Left ventricle myocardium superior (tissue), 1 donor: Measurements from ENCODE around the gene TGM3. TPM values are rescaled to one million over a fixed set of nuclear protein-coding genes. Genes with fewer than 3 reads are reported as not detected.

Source experiments
- ATAC-seq: fragments of 200-7000 bp; cut with Tn5 transposase; one replicate; pipeline ENCODE4 v1.9.1; 2020; ENCODE audit warnings: mild to moderate bottlenecking, moderate library complexity
- DNase-seq: peaks from one replicate; pipeline ENCODE4 v3.0.0-alpha.2; 2020
- intact Hi-C: fragments of 100-400 bp; cut with micrococcal nuclease; formaldehyde crosslinking; loops from one replicate; pipeline ENCODE4 v1.11.0; 2022
- total RNA-seq: library from RNA; stranded (reverse); fragmentation: NEBNext Ultra II Directional; extraction: Animal tissue kit (Norgen Biotek cat#: 25700); gene quantifications from one replicate; pipeline ENCODE4 v1.2.1, GENCODE V29; 2021
- donor health status: DM: no; HTN: yes; CAD: no; lungs with severe emphysema.

The TGM3 gene
- total RNA-seq, 1 donor from 2014 or later = not detected

GRCh38 chr20:2331901-2332565 is 36.2 kb downstream of the TGM3 start:
- intact Hi-C loops = no loop called here
- DNase-seq (no peak), ATAC-seq (no peak)

DNA sequence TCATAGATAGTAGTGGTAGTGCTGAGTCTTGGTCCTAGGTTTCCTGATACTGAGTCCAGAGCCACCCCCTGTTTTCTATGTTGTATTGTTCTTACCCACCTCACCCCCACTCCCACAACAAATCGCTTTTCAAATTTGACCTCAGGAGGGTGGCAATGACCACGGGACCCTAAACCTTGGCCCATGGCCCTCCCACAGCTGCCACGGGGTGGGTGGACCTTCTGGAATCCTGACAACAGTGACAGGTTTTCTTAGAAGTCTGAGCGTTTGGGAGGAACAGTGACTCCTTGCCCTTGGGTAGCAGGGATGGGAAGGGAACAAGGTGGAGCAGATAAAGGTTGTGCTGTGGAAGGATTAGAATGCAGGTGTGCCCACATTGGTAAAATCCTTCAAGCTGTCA is 36.9 kb downstream of the TGM3 start:
- intact Hi-C loops = no loop called here
- ATAC-seq (no peak), DNase-seq (no peak)

- intact Hi-C loops = no loop called here
- ATAC-seq (no peak), DNase-seq (no peak)
Observed at GRCh38 chr20:2333821-2334220, 38.0 kb downstream of the TGM3 start.

GRCh38 chr20:2335096-2335870 is 39.5 kb downstream of the TGM3 start:
- ATAC-seq (no peak), DNase-seq (no peak)
- intact Hi-C loops = no loop called here

DNA sequence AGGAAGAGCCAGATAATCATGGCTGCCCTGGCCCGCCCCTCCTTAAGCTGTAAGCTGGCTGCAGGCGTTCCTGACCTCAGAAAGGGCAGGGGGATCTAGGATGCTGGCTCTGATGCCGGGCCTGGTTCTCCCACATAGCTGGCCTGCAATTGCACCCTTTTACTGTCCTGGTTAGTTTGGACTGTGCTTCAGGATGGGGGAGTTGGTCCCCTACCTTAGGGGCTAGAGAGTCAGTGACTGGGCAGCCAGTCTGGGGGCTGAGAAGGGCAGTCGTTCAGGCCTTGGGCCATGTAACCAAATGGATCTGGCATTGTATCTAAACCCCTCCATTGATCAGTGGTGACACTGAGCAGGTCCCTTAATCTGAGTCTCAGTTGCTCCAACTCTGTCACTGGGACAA is 40.7 kb downstream of the TGM3 start:
- ATAC-seq = no peak

GRCh38 chr20:2337142-2337541 is 41.3 kb downstream of the TGM3 start:
- intact Hi-C loops = no loop called here
- ATAC-seq (no peak), DNase-seq (no peak)

More for the DNA sequence above, 40.7 kb downstream of the TGM3 start:
- no peak for DNase-seq
- intact Hi-C loops = no loop called here

DNA sequence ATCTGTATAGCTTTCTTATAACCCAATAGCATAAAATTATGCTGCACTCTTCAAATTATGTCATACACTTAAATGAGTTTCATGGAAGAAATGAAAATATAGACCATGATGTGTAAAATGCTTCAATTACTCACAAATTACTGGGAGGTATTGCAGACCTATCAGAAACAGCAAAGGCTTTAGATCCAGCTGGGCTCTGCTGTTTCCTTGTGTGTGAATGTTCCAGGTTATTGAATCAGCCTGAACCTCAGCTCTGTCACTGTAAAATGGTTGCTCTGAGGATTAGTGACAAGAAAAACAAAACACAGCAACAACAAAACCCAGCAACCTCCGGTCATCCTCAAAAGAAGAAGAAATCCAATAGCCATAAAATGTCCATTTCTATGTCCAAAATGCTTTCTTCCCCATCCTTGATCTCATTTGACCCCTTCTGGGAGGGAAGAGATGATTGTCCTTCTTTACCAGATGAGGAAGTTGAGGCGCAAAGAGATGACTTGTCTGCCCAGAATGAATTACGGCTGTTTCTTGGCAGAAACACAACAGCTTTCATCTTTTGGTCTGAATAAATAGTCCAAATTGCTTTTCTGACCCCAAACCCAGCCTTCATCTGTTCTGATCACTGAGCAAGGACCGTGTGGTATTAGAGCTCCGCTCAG is 42.7 kb downstream of the TGM3 start:
- DNase-seq = no peak
- intact Hi-C loops = no loop called here
- ATAC-seq = no peak

- no peak for ATAC-seq
- intact Hi-C loops = no loop called here
- no peak for DNase-seq
Observed at GRCh38 chr20:2340136-2340535, 44.3 kb downstream of the TGM3 start.

DNA sequence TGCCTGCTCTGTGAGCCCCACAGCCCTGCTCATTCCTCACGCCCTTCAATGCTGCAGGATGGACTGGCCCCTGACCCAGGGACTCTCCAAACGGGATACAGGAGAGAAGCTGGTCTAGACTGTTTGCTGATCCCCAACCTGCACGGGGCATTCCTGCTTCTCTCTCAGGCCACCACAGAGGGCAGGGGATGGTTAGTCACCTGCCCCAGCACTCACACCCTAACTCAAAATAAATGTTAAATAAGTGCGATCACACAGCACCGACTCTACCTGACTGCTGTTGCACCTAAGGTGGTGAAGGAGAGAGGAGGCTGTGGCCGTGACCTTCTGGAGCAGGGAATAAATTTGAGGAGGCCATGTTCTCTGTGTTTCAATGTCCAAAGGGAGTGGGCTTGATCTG is 45.0 kb downstream of the TGM3 start:
- intact Hi-C loops = no loop called here
- ATAC-seq (no peak), DNase-seq (no peak)

DNA sequence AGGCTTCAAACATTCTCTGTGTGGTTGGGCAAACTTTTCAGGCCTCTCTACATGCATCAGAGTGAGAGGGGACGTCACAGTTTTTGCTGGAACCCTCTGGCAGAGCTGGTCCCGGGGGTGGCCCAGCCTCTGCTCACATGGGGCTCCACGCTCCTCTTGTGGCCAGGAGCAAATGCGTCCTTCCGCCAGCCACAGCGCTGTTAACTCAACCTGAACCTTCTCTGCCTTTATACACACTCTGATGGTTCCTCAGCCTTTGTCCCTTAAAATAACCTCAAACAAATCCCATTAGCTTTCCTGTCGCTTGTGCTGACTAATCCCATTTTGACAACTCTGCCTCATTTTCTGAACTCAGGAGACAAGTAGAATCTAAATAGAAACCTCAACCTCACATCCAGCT is 45.5 kb downstream of the TGM3 start:
- intact Hi-C loops = no loop called here
- DNase-seq (no peak), ATAC-seq (no peak)

GRCh38 chr20:2342243-2342642 is 46.4 kb downstream of the TGM3 start:
- intact Hi-C loops = no loop called here
- DNase-seq = no peak
- no peak for ATAC-seq

DNA sequence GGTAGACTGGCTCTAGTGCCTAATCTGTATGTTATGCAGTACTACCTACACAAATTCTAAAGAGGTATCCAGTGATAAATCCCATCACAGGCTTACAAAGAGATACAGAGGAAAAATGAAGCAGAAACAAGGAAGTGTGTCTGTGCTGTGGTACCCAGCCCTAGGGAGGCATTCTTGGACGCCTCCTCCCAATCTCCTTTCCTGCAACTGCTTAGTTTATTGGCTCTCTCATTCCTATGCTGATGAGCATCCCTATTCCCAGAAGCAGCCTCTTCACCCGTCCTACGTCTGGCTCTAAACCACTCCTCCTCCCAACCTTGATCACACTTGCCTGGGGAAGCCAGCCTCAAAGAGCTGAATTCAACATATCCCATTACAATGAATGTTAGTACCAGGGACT is 50.4 kb downstream of the TGM3 start:
- intact Hi-C loops = no loop called here
- DNase-seq (no peak), ATAC-seq (no peak)

DNA sequence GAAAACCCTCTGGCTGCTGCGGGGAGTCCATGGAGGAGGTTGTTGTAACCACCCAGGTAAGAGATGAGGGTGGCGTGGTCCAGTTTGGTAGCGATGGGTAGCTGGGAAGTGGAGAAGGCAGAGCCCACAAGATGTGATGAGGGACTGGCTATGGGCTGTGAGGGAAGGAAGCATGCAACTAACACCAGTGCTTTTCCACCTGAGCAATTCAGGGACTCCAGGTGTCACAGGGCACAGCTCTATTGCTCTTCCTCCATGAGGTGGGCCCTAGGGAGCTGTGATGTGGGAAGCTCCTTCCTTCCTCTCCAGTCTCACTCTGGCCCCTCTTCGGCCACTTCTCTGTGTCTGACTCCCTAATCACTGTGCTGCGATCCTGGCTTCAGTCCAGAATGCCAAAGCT is 52.5 kb downstream of the TGM3 start:
- intact Hi-C loops = no loop called here

DNA sequence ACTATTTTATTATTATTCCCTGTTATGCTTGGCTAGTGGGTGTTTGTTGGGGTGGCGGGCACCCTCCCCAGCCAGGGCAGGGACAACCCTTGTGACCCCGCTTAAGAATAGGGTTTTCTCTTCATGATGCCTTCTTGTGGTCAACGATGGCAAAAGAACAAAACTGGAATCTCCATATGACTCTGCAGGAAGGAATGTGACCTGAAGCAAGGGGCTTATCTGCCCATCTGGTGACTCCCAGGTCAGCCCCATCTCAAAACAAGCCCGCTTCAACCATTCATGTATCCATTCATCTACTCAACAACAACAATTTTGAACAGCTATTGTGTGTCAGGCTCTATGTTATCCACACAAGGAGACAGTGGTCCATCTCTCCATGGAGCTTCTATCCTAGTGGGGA is 54.0 kb downstream of the TGM3 start:
- ATAC-seq (no peak), DNase-seq (no peak)
- intact Hi-C loops = no loop called here

More for the DNA sequence above, 52.5 kb downstream of the TGM3 start:
- DNase-seq (no peak), ATAC-seq (no peak)

GRCh38 chr20:2350606-2351005 is 54.8 kb downstream of the TGM3 start:
- DNase-seq (no peak), ATAC-seq (no peak)
- intact Hi-C loops = no loop called here

GRCh38 chr20:2353231-2353630 is 57.4 kb downstream of the TGM3 start:
- DNase-seq (no peak), ATAC-seq (no peak)
- intact Hi-C loops = no loop called here

DNA sequence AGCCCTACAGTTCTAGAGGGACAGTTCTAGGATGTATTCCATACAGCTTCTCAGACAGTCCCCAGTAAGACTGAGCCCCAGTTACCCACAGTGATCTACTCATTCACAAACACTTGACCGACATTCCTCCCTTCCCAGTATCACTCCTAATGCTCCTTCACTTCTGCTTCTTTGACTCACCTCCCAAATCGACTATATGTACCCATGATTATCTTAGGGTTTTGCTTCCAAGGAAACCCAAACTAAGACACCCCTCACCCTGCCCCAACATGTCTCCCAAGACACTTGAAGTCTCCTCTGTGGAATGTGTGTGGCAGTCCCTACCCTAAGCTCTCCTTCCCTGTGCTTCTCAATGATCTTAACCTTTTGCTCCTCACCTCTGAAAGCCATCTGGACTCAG is 61.3 kb downstream of the TGM3 start:
- no peak for ATAC-seq
- intact Hi-C loops = no loop called here
- DNase-seq = no peak

DNA sequence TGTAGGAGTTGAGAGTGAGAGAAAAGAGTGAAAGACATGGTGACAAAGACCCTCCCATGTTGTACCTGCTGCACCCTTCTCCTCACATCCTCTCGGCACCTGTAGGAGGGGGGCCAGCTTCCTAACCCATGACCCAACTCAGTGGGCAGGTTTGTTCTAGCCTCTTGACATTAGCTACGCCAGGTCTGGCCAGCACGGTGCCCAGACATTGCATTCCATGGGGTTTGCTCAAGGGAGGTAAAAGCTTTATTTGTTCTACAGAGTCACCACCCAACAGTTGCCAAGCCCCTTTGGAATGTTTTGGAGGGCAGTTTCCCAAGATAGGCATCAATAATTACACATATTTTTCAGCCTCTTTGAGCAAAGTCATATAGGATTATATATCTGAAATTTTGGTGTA is 62.2 kb downstream of the TGM3 start:
- DNase-seq (no peak), ATAC-seq (no peak)
- intact Hi-C loops = no loop called here

- intact Hi-C loops = no loop called here
- DNase-seq (no peak), ATAC-seq (no peak)
Observed at GRCh38 chr20:2361035-2361593, 65.3 kb downstream of the TGM3 start.

GRCh38 chr20:2363187-2363586 is 67.4 kb downstream of the TGM3 start:
- DNase-seq = no peak
- intact Hi-C loops = no loop called here
- no peak for ATAC-seq
